Nucleus accumbens (tissue), 56 donors: ENCODE data around the gene TEAD2.

Experiments used
- DNase-seq, 56 donors: peaks; one replicate each; lab custom pipeline; 2025; lab: John Stamatoyannopoulos, UW

The TEAD2 gene

GRCh38 chr19:49362048-49362928 is at the start of gene TEAD2:
TEAD2 (minus strand) TSS chr19:49362416; CDS start chr19:49360075, 2,341 bp downstream.
- peak in 2 of 56 donors; percentile 1 to 23 for DNase-seq

- no peak for DNase-seq
Measured at GRCh38 chr19:49411681-49412326, 49.6 kb upstream of the TEAD2 start.

- no peak for DNase-seq
Measured at GRCh38 chr19:49409441-49410029, 47.3 kb upstream of the TEAD2 start.

GRCh38 chr19:49408816-49409440 is 46.7 kb upstream of the TEAD2 start:
- no peak for DNase-seq

- no peak for DNase-seq
Measured at GRCh38 chr19:49407482-49408015, 45.3 kb upstream of the TEAD2 start.

GRCh38 chr19:49407079-49407478 is 44.9 kb upstream of the TEAD2 start:
- no peak for DNase-seq

- no peak for DNase-seq
Measured at GRCh38 chr19:49403404-49404187, 41.4 kb upstream of the TEAD2 start.

GRCh38 chr19:49400029-49400428 is 37.8 kb upstream of the TEAD2 start:
- DNase-seq = no peak

- no peak for DNase-seq
Measured at GRCh38 chr19:49398931-49399330, 36.7 kb upstream of the TEAD2 start.

GRCh38 chr19:49398001-49398615 is 35.9 kb upstream of the TEAD2 start:
- DNase-seq = no peak

- no peak for DNase-seq
Measured at GRCh38 chr19:49396738-49397505, 34.7 kb upstream of the TEAD2 start.

- DNase-seq = no peak
Measured at GRCh38 chr19:49395581-49396407, 33.6 kb upstream of the TEAD2 start.

- DNase-seq = no peak
Measured at GRCh38 chr19:49393881-49394280, 31.7 kb upstream of the TEAD2 start.

- DNase-seq = peak in 50 of 56 donors; percentile 1 to 74 (median 24)
Measured at GRCh38 chr19:49391581-49392399, 29.6 kb upstream of the TEAD2 start.

- no peak for DNase-seq
Measured at GRCh38 chr19:49390929-49391359, 28.7 kb upstream of the TEAD2 start.

GRCh38 chr19:49390131-49390928 is 28.1 kb upstream of the TEAD2 start:
- no peak for DNase-seq
